ENCODE results near the gene LHFPL6. TPM values are rescaled to one million over a fixed set of nuclear protein-coding genes. Genes with fewer than 3 reads are reported as not detected.

The LHFPL6 gene
- total RNA-seq, result 1 to 10 TPM in 1 of 2 experiments, not detected in 1; 2.6 TPM

- no peak within 1 kb of the TSS for H3K27ac Mint-ChIP-seq
- CTCF ChIA-PET, result interaction anchor here (1.7 to 2.8 kb wide), 3 partner anchors 9 to 14 kb away, joined by 6 to 14 read pairs (median 8); no protein-coding TSS in a partner anchor
Observed at GRCh38 chr13:39602614-39603366, at the start of gene LHFPL6. Gene LHFPL6 (minus strand): TSS chr13:39603193.

GRCh38 chr13:39646122-39646521 is 43.1 kb upstream of the LHFPL6 start:
- H3K27me3 Mint-ChIP-seq, result peaks cover 8% of the 10 kb centered on the region
- no peaks in the 10 kb centered on the region for H3K36me3 Mint-ChIP-seq
- DNase-seq (no peak), ATAC-seq (no peak)
- CTCF ChIA-PET, result no interaction called here
- no peaks in the 10 kb centered on the region for H3K9me3 Mint-ChIP-seq (ENCODE audit: low read depth)
- no peak overlapping the region for H3K4me3 Mint-ChIP-seq
- H3K27ac Mint-ChIP-seq, result no peak overlapping the region
- H3K4me1 Mint-ChIP-seq, result no peaks in the 10 kb centered on the region

More at GRCh38 chr13:39602614-39603366, at the start of gene LHFPL6:
- H3K4me3 Mint-ChIP-seq, result peak within 1 kb of the TSS; percentile 67
- H3K27me3 Mint-ChIP-seq, result peaks cover 58% of the 10 kb centered on the region
- H3K36me3 Mint-ChIP-seq, result no peaks in the 10 kb centered on the region
- ATAC-seq (peak; percentile 96), DNase-seq (peak; percentile 69)
- no peaks in the 10 kb centered on the region for H3K9me3 Mint-ChIP-seq (ENCODE audit: low read depth)
- H3K4me1 Mint-ChIP-seq, result peaks cover 11% of the 10 kb centered on the region

GRCh38 chr13:39641645-39642044 is 38.7 kb upstream of the LHFPL6 start:
- Mint-ChIP-seq H3K27me3 (peaks cover 17% of the 10 kb centered on the region), H3K4me3 (no peak overlapping the region), H3K27ac (no peak overlapping the region), H3K36me3 (no peaks in the 10 kb centered on the region), H3K9me3 (ENCODE audit: low read depth) (no peaks in the 10 kb centered on the region), H3K4me1 (no peaks in the 10 kb centered on the region)
- ATAC-seq (no peak), DNase-seq (no peak)
- CTCF ChIA-PET, result no interaction called here

GRCh38 chr13:39637890-39638289 is 34.9 kb upstream of the LHFPL6 start:
- no peak for ATAC-seq
- Mint-ChIP-seq H3K36me3 (no peaks in the 10 kb centered on the region), H3K9me3 (ENCODE audit: low read depth) (no peaks in the 10 kb centered on the region), H3K4me1 (no peaks in the 10 kb centered on the region), H3K27me3 (peaks cover 21% of the 10 kb centered on the region), H3K27ac (no peak overlapping the region), H3K4me3 (no peak overlapping the region)
- no peak for DNase-seq
- CTCF ChIA-PET, result no interaction called here

GRCh38 chr13:39635564-39635963 is 32.6 kb upstream of the LHFPL6 start:
- H3K27me3 Mint-ChIP-seq, result peaks cover 28% of the 10 kb centered on the region
- CTCF ChIA-PET, result no interaction called here
- H3K4me3 Mint-ChIP-seq, result no peak overlapping the region
- H3K36me3 Mint-ChIP-seq, result no peaks in the 10 kb centered on the region
- ATAC-seq (no peak), DNase-seq (no peak)
- peaks cover 7% of the 10 kb centered on the region for H3K9me3 Mint-ChIP-seq (ENCODE audit: low read depth)
- H3K27ac Mint-ChIP-seq, result no peak overlapping the region
- no peaks in the 10 kb centered on the region for H3K4me1 Mint-ChIP-seq

- CTCF ChIA-PET, result no interaction called here
- no peak for ATAC-seq
- no peak for DNase-seq
- Mint-ChIP-seq H3K4me3 (no peak overlapping the region), H3K4me1 (peaks cover 6% of the 10 kb centered on the region), H3K36me3 (no peaks in the 10 kb centered on the region), H3K27ac (no peak overlapping the region), H3K27me3 (peaks cover 22% of the 10 kb centered on the region), H3K9me3 (ENCODE audit: low read depth) (peaks cover 7% of the 10 kb centered on the region)
Observed at GRCh38 chr13:39632994-39633393, 30.0 kb upstream of the LHFPL6 start.

GRCh38 chr13:39631307-39631706 is 28.3 kb upstream of the LHFPL6 start:
- Mint-ChIP-seq H3K36me3 (no peaks in the 10 kb centered on the region), H3K4me1 (peaks cover 6% of the 10 kb centered on the region), H3K9me3 (ENCODE audit: low read depth) (peaks cover 7% of the 10 kb centered on the region), H3K4me3 (no peak overlapping the region), H3K27ac (no peak overlapping the region), H3K27me3 (peaks cover 20% of the 10 kb centered on the region)
- CTCF ChIA-PET, result interaction anchor here (1.4 kb wide), 1 partner anchor 15 kb away, joined by 6 read pairs; no protein-coding TSS in a partner anchor
- ATAC-seq (no peak), DNase-seq (no peak)

- Mint-ChIP-seq H3K27me3 (peaks cover 20% of the 10 kb centered on the region), H3K4me1 (peaks cover under 1% of the 10 kb centered on the region), H3K36me3 (no peaks in the 10 kb centered on the region), H3K4me3 (no peak overlapping the region), H3K27ac (no peak overlapping the region), H3K9me3 (ENCODE audit: low read depth) (no peaks in the 10 kb centered on the region)
- ATAC-seq (no peak), DNase-seq (no peak)
- CTCF ChIA-PET, result no interaction called here
Observed at GRCh38 chr13:39623466-39623865, 20.5 kb upstream of the LHFPL6 start.

- H3K9me3 Mint-ChIP-seq (ENCODE audit: low read depth), result no peaks in the 10 kb centered on the region
- H3K36me3 Mint-ChIP-seq, result no peaks in the 10 kb centered on the region
- H3K4me1 Mint-ChIP-seq, result no peaks in the 10 kb centered on the region
- H3K27ac Mint-ChIP-seq, result no peak overlapping the region
- peaks cover 25% of the 10 kb centered on the region for H3K27me3 Mint-ChIP-seq
- CTCF ChIA-PET, result interaction anchor here (1.5 kb wide), 1 partner anchor 57 kb away, joined by 3 read pairs; no protein-coding TSS in a partner anchor
- DNase-seq (no peak), ATAC-seq (no peak)
- H3K4me3 Mint-ChIP-seq, result no peak overlapping the region
Observed at GRCh38 chr13:39618561-39618960, 15.6 kb upstream of the LHFPL6 start.

- peak; percentile 63 for ATAC-seq
- H3K36me3 Mint-ChIP-seq, result no peaks in the 10 kb centered on the region
- H3K27me3 Mint-ChIP-seq, result peaks cover 14% of the 10 kb centered on the region
- CTCF ChIA-PET, result interaction anchor here (0.6 to 1.5 kb wide), 17 partner anchors 9 to 1161 kb away, joined by 3 to 8 read pairs (median 3); partner anchors contain the start of genes COG6 and LHFPL6
- H3K4me3 Mint-ChIP-seq, result no peak overlapping the region
- no peaks in the 10 kb centered on the region for H3K9me3 Mint-ChIP-seq (ENCODE audit: low read depth)
- no peaks in the 10 kb centered on the region for H3K4me1 Mint-ChIP-seq
- no peak overlapping the region for H3K27ac Mint-ChIP-seq
- peak; percentile 53 for DNase-seq
Observed at GRCh38 chr13:39616087-39616694, 13.2 kb upstream of the LHFPL6 start.

GRCh38 chr13:39612023-39612637 is 9.1 kb upstream of the LHFPL6 start:
- CTCF ChIA-PET, result interaction anchor here (0.5 to 2.3 kb wide), 13 partner anchors 8 to 574 kb away, joined by 3 to 14 read pairs (median 4); partner anchors contain the start of genes LHFPL6, NHLRC3 and PROSER1
- peak; percentile 60 for DNase-seq
- Mint-ChIP-seq H3K4me1 (no peaks in the 10 kb centered on the region), H3K27ac (no peak overlapping the region), H3K9me3 (ENCODE audit: low read depth) (no peaks in the 10 kb centered on the region), H3K36me3 (no peaks in the 10 kb centered on the region), H3K4me3 (no peak overlapping the region), H3K27me3 (peaks cover 8% of the 10 kb centered on the region)
- no peak for ATAC-seq

- ATAC-seq (no peak), DNase-seq (no peak)
- H3K9me3 Mint-ChIP-seq (ENCODE audit: low read depth), result no peaks in the 10 kb centered on the region
- CTCF ChIA-PET, result no interaction called here
- no peak overlapping the region for H3K4me3 Mint-ChIP-seq
- peaks cover 5% of the 10 kb centered on the region for H3K4me1 Mint-ChIP-seq
- H3K27me3 Mint-ChIP-seq, result peaks cover 29% of the 10 kb centered on the region
- H3K27ac Mint-ChIP-seq, result no peak overlapping the region
- no peaks in the 10 kb centered on the region for H3K36me3 Mint-ChIP-seq
Observed at GRCh38 chr13:39607876-39608275, 4.9 kb upstream of the LHFPL6 start.

- H3K27me3 Mint-ChIP-seq, result peaks cover 46% of the 10 kb centered on the region
- no peak overlapping the region for H3K4me3 Mint-ChIP-seq
- CTCF ChIA-PET, result no interaction called here
- peaks cover 11% of the 10 kb centered on the region for H3K4me1 Mint-ChIP-seq
- DNase-seq (no peak), ATAC-seq (no peak)
- no peak overlapping the region for H3K27ac Mint-ChIP-seq
- no peaks in the 10 kb centered on the region for H3K9me3 Mint-ChIP-seq (ENCODE audit: low read depth)
- H3K36me3 Mint-ChIP-seq, result no peaks in the 10 kb centered on the region
Observed at GRCh38 chr13:39605677-39606320, 2.8 kb upstream of the LHFPL6 start.
